Measurements from ENCODE around the gene RERE. TPM values are rescaled to one million over a fixed set of nuclear protein-coding genes. Genes with fewer than 3 reads are reported as not detected.

RERE gene
- polyA plus RNA-seq, 1 of the 3 experiments (the other 2 are of a cell fraction), result 8.1 TPM

DNA sequence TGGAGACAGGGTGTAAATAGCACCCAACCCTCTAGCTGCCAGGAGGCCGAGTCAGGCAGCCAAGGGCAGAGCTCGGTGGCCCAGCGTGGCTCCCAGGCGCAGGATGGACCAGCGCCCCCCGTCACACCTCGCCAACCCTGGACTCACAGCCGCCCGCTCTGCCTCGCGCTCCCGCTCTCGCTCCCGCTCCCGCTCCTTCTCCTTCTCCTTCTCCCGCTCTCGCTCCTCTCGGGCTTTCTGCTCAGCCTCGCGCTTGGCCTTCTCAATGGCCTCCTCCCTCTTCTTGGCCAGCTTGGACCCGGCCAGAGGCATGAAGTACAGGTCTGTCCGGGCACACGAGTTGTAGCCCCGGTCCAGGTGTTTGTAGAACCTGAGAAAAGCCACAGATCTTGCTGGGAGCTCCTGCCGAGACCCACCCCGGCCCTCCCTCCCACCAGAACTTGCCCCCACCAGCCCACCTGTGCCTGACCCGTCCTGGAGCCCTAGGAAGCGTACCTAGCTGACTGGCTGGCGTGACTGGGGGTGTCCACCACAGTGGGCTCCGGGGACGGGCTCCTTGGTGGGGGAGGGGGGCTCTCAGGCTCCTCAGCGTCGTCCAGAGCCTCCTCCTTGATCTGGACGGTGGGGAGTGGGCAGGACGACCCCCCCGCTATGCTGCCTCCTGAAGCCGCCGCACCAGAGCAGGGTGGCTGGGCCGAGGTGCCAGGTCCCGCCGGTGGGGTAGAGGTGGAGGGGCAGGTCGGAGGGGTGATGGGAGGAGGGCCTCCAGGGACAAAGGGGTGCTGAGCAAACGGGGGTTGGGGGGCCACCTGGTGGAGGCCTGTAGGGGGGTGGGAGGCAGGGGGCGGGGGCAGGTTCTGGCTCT lies 457.6 kb downstream of the RERE start:
- no peak overlapping the region for H3K4me3 ChIP-seq (ENCODE audit: low read depth in 2 of 2, low read length in 1 of 2)
- H3K36me3 ChIP-seq (replicated peaks in 1 of 2; ENCODE audit: control insufficient read depth in 1 of 2, insufficient read depth in 2 of 2, low read length in 1 of 2), result peaks cover 5 to 86% of the 10 kb centered on the region in 2 experiments
- no peak overlapping the region; a peak in 1 of 4 replicates for H3K27ac ChIP-seq (ENCODE audit: low read depth in 2 of 2, low read length in 1 of 2)
- no peak overlapping the region for H3K9ac ChIP-seq
- no peaks in the 10 kb centered on the region for H3K9me2 ChIP-seq
- no peaks in the 10 kb centered on the region for H3K79me2 ChIP-seq (ENCODE audit: insufficient read depth)
- no peaks in the 10 kb centered on the region for H3K27me3 ChIP-seq (ENCODE audit: insufficient read depth)
- no peaks in the 10 kb centered on the region for H4K20me1 ChIP-seq (ENCODE audit: insufficient read depth)
- peaks cover 0 to 10% of the 10 kb centered on the region in 2 experiments; a peak in 1 of 4 replicates for H3K4me1 ChIP-seq (ENCODE audit: control insufficient read depth in 1 of 2, insufficient read depth in 2 of 2, low read depth in 1 of 2, low read length in 1 of 2)
- H3K4me2 ChIP-seq, result no peak overlapping the region
- no peak for TF ChIP-seq MXI1 (IDR thresholded peaks at IDR 0.05; ENCODE audit: low read depth, low read length)
- TF ChIP-seq NRF1 (IDR thresholded peaks at IDR 0.05; ENCODE audit: low read depth, low read length), result no peak
- TF ChIP-seq, protein P1, sequence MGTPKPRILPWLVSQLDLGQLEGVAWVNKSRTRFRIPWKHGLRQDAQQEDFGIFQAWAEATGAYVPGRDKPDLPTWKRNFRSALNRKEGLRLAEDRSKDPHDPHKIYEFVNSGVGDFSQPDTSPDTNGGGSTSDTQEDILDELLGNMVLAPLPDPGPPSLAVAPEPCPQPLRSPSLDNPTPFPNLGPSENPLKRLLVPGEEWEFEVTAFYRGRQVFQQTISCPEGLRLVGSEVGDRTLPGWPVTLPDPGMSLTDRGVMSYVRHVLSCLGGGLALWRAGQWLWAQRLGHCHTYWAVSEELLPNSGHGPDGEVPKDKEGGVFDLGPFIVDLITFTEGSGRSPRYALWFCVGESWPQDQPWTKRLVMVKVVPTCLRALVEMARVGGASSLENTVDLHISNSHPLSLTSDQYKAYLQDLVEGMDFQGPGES (IDR thresholded peaks at IDR 0.05; ENCODE audit: low read depth, low read length), result no peak
- TF ChIP-seq JUND (IDR thresholded peaks at IDR 0.05), result no peak
- TF ChIP-seq, protein P2, sequence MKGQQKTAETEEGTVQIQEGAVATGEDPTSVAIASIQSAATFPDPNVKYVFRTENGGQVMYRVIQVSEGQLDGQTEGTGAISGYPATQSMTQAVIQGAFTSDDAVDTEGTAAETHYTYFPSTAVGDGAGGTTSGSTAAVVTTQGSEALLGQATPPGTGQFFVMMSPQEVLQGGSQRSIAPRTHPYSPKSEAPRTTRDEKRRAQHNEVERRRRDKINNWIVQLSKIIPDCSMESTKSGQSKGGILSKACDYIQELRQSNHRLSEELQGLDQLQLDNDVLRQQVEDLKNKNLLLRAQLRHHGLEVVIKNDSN (IDR thresholded peaks at IDR 0.05; ENCODE audit: borderline replicate concordance, low read depth), result no peak
- no peak for TF ChIP-seq RAD21 (IDR thresholded peaks at IDR 0.05; ENCODE audit: low read length)
- TF ChIP-seq POLR2AphosphoS5 (IDR thresholded peaks at IDR 0.05; ENCODE audit: low read depth, low read length), result no peak
- CTCF ChIA-PET, result interaction anchor here (0.6 to 2.1 kb wide), 3 partner anchors 9 to 366 kb away, joined by 4 to 7 read pairs (median 5); no protein-coding TSS in a partner anchor
- H3F3A ChIP-seq (replicated peaks; ENCODE audit: insufficient read depth), result no peaks in the 10 kb centered on the region
- WGBS (ENCODE audit: low lambda C conversion rate), result 97% methylated on average over 27 of the region's 44 CpGs
- no peaks in the 10 kb centered on the region for H3K9me3 ChIP-seq
- H2AFZ ChIP-seq (ENCODE audit: low read depth), result no peak overlapping the region
- no peak for DNase-seq
- POLR2A ChIA-PET, result no interaction called here

DNA sequence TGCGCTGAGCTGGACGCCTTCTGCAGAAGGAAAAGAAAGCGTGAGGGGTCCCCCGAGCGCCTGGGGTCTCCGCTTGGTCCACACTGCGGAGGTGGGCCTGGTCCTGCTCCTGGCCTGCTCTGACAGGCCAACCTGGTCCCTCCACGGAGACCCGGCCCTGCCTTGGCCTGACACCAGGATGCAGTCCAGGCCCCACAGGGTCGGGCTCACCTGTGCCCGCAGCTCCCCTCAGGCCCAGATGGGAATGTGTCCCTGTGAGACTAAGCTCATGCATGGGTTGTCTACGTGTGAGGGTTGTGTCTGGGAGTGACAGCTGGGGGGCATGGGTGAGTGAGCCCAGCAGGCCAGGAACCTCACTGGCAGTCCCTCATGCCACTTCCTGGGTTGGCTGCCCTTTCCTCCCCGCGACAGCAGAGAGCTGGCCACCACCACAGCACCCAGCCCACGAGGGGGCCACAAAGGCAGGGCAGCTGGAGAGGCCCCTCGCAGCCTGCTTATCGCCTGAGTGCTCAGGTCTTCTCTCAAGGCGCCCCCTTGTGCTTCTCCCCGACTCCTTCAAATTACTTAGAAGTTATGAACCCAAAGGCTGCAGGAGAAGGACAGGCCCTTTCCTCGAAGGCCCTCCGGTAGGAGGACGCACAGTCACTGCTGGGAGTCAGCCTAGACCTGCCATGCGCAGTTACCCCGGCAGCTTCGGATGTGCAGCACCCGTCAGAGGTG lies 458.4 kb downstream of the RERE start:
- Histone ChIP-seq H3K27ac (ENCODE audit: low read depth in 2 of 2, low read length in 1 of 2) (no peak overlapping the region; a peak in 1 of 4 replicates), H3K79me2 (ENCODE audit: insufficient read depth) (no peaks in the 10 kb centered on the region), H3F3A (replicated peaks; ENCODE audit: insufficient read depth) (no peaks in the 10 kb centered on the region), H4K20me1 (ENCODE audit: insufficient read depth) (no peaks in the 10 kb centered on the region), H3K4me2 (no peak overlapping the region), H3K4me3 (ENCODE audit: low read depth in 2 of 2, low read length in 1 of 2) (no peak overlapping the region), H3K27me3 (ENCODE audit: insufficient read depth) (no peaks in the 10 kb centered on the region), H2AFZ (ENCODE audit: low read depth) (no peak overlapping the region), H3K4me1 (ENCODE audit: control insufficient read depth in 1 of 2, insufficient read depth in 2 of 2, low read depth in 1 of 2, low read length in 1 of 2) (peaks cover 0 to 13% of the 10 kb centered on the region in 2 experiments; a peak in 1 of 4 replicates), H3K9me2 (no peaks in the 10 kb centered on the region), H3K9ac (no peak overlapping the region), H3K36me3 (replicated peaks in 1 of 2; ENCODE audit: control insufficient read depth in 1 of 2, insufficient read depth in 2 of 2, low read length in 1 of 2) (peaks cover 5 to 89% of the 10 kb centered on the region in 2 experiments), H3K9me3 (no peaks in the 10 kb centered on the region)
- CTCF ChIA-PET, result interaction anchor here (1.4 to 2.1 kb wide), 4 partner anchors 8 to 367 kb away, joined by 3 to 7 read pairs (median 4); no protein-coding TSS in a partner anchor
- POLR2A ChIA-PET, result no interaction called here
- TF ChIP-seq, protein P3, sequence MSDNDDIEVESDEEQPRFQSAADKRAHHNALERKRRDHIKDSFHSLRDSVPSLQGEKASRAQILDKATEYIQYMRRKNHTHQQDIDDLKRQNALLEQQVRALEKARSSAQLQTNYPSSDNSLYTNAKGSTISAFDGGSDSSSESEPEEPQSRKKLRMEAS (IDR thresholded peaks at IDR 0.05; ENCODE audit: low read depth), result no peak
- TF ChIP-seq JUND (IDR thresholded peaks at IDR 0.05) (no peak), SIN3A (IDR thresholded peaks at IDR 0.05; ENCODE audit: borderline replicate concordance, low read depth, low read length) (no peak)
- 98% methylated on average over 15 of the region's 26 CpGs for WGBS (ENCODE audit: low lambda C conversion rate)
- no peak for DNase-seq

All from SK-N-SH (cell line).